NK-92 (cell line): ENCODE results near the gene KIAA0930.

ENCODE experiments used
- DNase-seq: peaks from one replicate; lab custom pipeline; 2025; ENCODE audit not compliant: unreplicated experiment; lab: John Stamatoyannopoulos, UW

KIAA0930 gene

GRCh38 chr22:45238076-45238956, 2.4 kb downstream of the KIAA0930 start:
- no peak for DNase-seq

- DNase-seq: no peak
Observed at GRCh38 chr22:45237065-45237990, 3.4 kb downstream of the KIAA0930 start.

GRCh38 chr22:45235851-45236342, 4.8 kb downstream of the KIAA0930 start:
- no peak for DNase-seq

GRCh38 chr22:45235101-45235777, 5.5 kb downstream of the KIAA0930 start:
- no peak for DNase-seq

GRCh38 chr22:45233827-45234226, 6.9 kb downstream of the KIAA0930 start:
- DNase-seq: no peak

GRCh38 chr22:45233386-45233785, 7.3 kb downstream of the KIAA0930 start:
- no peak for DNase-seq

GRCh38 chr22:45231293-45231692, 9.4 kb downstream of the KIAA0930 start:
- no peak for DNase-seq

GRCh38 chr22:45230026-45230721, 10.5 kb downstream of the KIAA0930 start:
- no peak for DNase-seq

GRCh38 chr22:45229181-45229580, 11.5 kb downstream of the KIAA0930 start:
- no peak for DNase-seq

GRCh38 chr22:45228401-45228754, 12.3 kb downstream of the KIAA0930 start:
- no peak for DNase-seq

- DNase-seq: no peak
Observed at GRCh38 chr22:45227645-45228400, 12.9 kb downstream of the KIAA0930 start.

- DNase-seq: no peak
Observed at GRCh38 chr22:45226503-45227186, 14.0 kb downstream of the KIAA0930 start.

- DNase-seq: no peak
Observed at GRCh38 chr22:45225732-45226502, 14.8 kb downstream of the KIAA0930 start.

- DNase-seq: no peak
Observed at GRCh38 chr22:45224988-45225731, 15.5 kb downstream of the KIAA0930 start.

- no peak for DNase-seq
Observed at GRCh38 chr22:45224331-45224730, 16.4 kb downstream of the KIAA0930 start.

- no peak for DNase-seq
Observed at GRCh38 chr22:45223304-45224117, 17.2 kb downstream of the KIAA0930 start.

GRCh38 chr22:45221201-45221600, 19.5 kb downstream of the KIAA0930 start:
- DNase-seq: no peak
